Stimulated activated CD4-positive, alpha-beta T cell treated with anti-CD3 and anti-CD28 coated beads, Interleukin-2, amount 100 ng/mL, for 24 hours (primary cell): ENCODE data around the gene U2AF1L4.

Experiments used
- DNase-seq, 2 donors: peaks; one replicate each; pipeline ENCODE4 v3.0.0-alpha.2; 2020

Gene U2AF1L4

DNA sequence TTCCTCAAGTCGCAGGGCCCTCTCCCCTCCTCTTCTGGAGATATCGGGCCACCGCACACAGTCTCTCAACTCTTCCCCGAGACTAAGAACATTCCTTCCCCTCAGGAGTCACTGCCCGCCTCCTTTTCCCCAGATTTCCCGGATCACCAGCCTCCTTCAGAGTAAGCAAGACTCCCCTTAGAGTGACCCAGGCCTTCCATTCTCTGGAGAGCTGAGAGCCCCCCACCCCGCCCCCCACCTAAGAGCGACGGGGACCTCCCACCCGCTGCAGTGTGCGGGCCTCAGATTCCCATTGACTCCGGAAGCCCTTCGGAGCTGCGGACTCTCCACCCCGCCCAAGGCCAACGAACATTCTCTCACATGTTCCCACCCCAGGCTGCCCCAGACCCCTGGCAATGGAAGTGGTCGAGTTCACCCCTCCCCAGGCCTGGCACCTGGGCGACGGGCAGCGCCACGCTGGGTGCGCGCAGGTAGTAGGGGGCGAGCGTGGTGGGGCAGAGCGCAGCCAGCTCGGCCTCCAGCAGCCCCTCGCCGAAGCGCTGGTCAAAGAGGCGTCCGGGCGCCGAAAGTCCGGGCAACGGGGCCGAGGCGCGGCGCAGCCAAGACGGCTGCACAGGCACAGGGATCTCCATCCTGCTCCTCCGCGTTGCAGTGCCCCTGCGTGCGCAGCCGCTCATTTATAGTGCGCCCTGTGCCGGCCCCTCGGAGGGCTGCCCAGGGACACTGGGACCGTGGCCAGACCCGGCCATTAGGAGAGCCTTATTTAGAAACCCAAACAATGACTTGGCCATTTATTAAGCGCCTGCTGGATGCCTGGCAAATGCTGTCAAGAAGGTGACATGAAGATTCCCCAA lies 11.4 kb upstream of the U2AF1L4 start, which contains the start of gene HSPB6:
Gene HSPB6, minus strand, starts transcription at position 653 of the 854 bp plus-strand sequence. Its CDS starts 21 bp downstream, at position 632.
- no peak for DNase-seq

DNA sequence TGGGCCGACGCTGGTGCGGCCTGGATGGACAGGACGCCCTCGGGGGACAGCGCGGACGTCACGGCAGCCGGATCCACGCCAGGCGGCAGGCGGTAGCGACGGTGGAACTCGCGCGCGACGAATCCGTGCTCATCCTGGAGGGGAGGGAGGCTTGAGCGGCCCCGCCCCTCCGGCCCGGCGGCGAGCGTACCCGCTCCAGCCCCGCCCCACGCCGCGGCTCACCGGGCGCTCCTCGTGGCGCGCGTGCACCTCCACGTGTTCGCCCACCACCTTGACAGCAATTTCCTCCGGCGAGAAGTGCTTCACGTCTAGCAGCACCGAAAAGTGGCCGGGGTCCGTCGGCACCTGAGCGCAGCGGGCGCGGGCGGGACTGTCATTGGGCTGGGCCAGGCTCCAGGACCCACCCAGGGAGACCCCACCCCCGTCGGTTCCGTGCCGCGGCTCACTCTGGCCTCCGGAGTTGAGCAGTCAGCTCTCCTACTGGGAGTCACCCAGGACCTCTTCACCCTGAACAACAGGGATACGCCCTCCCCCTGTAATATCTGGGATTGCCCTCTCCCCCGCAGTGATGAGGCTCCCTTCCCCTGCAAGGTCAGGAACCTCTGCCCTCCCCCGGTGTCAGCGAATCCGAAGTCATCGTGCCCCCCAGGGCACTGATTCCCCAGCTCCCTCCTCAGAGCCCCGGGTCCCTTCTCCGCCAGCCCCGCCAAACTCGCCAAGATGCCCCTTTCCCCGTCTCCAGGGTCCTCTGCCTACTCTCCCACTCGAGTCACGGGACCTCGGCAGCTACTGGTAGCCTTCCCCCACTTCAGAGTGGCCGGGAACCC lies 10.5 kb upstream of the U2AF1L4 start:
- peak; percentile 55 to 63 for DNase-seq

GRCh38 chr19:35755131-35755549 lies 9.9 kb upstream of the U2AF1L4 start:
- DNase-seq = no peak

GRCh38 chr19:35754370-35755130 lies 9.3 kb upstream of the U2AF1L4 start:
- no peak for DNase-seq

DNA sequence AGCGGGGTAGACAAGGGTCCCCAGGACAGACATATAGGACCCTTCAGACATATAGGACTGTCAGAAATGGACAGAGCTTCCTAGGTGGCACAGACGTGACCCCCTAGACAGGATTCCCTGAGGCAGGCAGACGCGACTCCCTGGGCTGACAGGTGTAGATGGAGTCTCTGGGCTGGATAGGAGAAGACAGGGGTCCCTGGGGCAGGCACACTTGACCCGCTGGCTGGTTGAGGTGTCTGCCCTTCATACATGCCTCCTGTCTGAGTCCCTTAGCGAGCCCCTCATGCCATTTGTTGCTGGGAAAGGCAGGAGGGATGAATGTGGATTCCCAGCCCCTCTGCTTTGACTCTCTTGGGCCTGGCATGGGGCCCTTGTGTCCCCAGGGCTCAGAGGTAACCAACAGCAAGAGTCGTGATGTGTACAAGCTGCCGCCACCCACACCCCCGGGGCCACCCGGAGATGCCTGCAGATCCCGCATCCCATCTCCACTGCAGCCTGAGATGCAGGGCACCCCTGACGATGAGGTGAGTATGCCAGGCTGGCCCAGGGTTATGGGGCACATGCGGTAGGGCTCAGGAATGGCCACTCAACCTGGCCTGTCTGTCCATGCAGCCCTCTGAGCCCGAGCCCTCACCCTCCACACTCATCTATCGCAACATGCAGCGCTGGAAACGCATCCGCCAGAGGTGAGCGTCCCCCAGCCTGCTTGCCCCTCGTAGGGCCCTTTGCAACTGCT lies 8.6 kb upstream of the U2AF1L4 start:
- no peak for DNase-seq

GRCh38 chr19:35752746-35753350 lies 7.6 kb upstream of the U2AF1L4 start:
- no peak for DNase-seq

DNA sequence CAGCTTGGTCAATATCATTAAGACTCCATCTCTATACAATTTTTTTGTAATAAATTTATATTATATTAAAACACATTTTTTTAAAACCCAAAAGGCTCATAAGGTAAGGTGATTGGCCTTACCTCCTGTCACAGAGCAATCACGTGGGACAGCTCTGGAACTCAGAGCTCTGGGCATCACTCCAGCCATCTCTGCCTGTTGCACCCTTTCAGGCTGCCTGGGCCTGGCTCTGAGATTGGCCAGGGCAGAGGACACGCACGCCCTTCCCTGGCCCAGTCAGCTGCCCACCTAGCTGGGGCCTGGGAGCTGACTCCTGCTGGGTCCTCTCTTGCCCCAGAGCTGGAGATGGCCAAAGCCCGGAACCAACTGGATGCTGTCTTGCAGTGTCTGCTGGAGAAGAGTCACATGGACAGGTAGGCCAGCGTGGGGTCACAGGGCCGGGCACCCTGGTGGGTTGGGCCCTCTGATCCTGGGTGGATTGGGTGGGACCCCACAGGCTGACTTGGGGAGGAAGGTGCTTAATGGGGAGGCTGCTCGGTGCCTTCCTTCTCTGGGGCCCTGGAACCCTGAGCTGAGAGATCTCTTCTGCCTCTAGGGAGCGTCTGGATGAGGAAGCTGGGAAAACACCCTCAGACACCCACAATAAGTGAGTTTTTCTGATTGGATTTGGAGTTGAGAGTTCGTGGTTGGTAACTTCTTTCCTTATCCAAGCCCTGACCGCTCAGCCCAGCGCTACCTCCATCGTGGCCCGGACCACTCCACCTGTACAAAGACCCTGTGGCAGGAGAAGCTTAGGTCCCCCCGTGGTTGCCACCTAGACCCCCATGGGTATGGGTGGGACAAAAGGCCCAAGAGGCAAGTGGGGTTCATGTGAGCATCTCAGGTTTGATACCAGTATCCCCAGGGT lies 6.9 kb upstream of the U2AF1L4 start:
- no peak for DNase-seq

GRCh38 chr19:35750167-35750566 lies 4.9 kb upstream of the U2AF1L4 start:
- no peak for DNase-seq

DNA sequence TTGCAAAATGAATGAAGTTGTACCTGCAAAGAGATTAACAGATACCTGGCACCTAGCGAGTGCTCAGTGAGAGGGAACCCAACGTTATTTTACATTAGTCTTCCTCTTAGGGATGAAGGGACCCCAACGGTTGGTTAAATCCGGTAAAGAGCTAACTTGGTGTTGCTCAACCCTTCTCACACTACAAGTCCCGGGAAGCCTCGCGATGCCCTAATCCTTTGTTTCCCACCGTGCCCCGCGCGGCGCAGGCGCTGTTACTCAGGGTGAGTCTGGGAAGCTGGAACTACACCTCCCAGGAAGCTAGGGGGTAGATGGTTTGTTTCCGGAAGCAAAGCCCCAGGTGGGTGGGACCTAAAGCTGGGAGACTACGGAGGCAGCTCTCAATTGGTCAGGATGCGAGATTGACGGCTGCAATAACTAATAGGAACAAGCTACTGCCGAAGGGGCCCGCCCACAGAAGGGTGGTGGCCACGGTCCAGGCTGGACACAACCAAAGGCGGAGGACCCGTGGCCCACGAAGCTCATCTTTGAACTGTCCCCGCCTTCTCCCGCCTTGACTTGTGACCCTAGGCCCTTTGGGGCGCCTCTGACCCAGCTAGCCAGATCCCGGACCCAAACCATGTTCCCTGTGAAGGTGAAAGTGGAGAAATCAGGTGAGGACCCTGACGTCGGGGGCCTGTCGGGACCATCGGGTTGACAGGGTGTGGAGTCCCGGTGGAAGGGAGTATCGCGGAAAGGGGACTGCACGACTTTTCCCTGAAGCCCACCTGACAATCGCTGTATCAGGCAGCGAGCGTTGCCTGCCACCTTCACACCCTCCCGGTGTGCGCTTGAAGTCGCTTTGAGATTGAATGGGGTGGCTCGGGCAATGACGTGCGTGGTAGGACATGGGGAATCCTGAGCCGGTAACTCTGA lies 3.1 kb upstream of the U2AF1L4 start, which contains the start of gene LIN37:
Gene LIN37, plus strand, starts transcription at position 471 of the 915 bp plus-strand sequence. Its CDS starts 149 bp downstream, at position 620.
- peak; percentile 98 for DNase-seq

GRCh38 chr19:35746531-35746930 lies 1.3 kb upstream of the U2AF1L4 start:
- no peak for DNase-seq

GRCh38 chr19:35746087-35746462 lies 857 bp upstream of the U2AF1L4 start:
- no peak for DNase-seq

DNA sequence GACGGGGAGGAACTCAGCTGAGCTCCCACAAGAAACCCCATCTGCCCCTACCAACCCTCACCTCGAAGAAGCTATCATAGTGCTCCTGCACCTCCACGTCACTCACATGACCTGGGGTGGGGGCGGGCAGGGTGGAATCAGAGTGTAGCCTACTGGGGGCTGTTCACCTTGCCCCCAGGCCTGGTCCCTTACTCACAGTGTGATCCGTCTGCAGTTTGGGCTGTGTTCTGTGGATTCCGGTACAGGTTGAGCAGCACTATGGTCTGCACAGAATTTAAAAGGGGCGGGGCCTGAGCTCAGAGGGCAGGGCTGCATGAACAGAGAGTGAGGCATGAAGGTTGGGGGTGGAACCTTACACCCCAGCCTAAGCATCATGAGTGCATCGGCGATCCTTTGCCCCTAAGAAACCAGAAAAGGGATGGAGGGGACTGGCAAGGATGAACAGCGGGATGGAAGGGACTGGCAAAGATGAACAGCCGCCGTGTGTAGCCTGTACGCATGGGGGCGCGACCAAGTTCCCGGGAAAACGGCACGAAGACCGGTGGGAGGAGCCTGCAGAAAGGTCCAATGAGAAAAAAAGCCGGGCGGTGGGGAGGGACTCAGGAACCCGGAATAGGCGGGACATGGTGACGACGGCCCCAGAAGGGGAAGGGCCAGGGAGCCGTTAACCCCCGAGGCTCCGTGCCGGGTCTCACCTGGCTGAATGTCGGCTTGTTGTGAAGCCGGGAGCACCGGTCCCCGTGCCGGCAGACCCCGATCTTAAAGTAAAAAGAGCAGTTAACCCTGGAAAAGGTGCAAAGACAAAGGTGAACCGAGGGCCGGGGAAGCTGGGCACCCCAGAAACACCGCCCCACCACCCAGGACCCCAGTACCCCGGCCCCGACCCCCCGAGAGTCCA lies 539 bp downstream of the U2AF1L4 start:
- DNase-seq = peak; percentile 91 to 93

- no peak for DNase-seq
Measured at GRCh38 chr19:35743640-35744429, 1.4 kb downstream of the U2AF1L4 start.

DNA sequence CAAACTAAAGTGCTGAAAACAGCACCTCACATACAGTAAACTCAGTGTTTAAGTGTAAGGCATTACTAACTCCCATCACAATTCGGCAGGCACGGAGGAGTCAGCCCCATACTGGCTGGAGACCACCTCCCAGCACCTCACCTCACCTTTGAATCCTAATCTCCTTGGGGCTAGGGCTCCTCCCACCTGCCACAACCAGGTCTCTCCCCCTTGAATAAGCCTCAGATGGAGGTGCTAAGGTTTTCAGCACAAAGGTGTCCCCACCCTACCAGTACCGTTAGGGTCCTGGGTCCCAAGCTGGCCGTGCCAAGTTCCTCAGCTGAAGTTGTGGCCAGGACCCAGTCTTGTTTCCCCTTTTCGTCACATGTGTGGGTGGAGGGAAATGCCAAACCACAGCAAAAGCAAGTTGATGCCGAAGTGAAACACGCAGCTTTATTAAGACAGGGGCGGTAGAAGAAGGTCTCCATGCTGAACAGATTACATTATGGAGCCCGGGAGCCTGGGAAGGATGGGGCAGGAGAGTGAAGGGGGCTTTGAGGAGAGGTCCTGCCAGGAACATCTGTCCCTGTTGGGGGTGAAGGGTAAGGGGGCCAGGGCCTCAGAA lies 3.0 kb downstream of the U2AF1L4 start, which contains the start of gene IGFLR1:
Gene IGFLR1, minus strand, starts transcription at position 332 of the 604 bp plus-strand sequence. CDS start 1,272 bp downstream, outside the sequence.
- DNase-seq = peak; percentile 67 to 77

DNA sequence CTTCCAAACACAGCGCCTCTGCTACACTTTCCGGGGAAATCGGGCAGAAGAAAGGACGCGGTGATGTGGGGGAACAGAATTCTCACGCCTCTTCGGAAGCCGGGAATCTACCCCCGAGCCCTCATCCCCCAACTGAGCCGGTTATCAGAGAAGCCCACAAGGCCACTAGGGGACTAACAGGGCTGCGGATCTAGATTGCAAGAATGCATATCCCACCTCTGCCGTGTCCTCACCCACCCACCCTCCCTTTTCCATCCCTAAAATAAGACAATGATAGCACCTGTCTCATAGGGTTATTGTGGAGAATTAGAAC lies 4.1 kb downstream of the U2AF1L4 start:
- no peak for DNase-seq

DNA sequence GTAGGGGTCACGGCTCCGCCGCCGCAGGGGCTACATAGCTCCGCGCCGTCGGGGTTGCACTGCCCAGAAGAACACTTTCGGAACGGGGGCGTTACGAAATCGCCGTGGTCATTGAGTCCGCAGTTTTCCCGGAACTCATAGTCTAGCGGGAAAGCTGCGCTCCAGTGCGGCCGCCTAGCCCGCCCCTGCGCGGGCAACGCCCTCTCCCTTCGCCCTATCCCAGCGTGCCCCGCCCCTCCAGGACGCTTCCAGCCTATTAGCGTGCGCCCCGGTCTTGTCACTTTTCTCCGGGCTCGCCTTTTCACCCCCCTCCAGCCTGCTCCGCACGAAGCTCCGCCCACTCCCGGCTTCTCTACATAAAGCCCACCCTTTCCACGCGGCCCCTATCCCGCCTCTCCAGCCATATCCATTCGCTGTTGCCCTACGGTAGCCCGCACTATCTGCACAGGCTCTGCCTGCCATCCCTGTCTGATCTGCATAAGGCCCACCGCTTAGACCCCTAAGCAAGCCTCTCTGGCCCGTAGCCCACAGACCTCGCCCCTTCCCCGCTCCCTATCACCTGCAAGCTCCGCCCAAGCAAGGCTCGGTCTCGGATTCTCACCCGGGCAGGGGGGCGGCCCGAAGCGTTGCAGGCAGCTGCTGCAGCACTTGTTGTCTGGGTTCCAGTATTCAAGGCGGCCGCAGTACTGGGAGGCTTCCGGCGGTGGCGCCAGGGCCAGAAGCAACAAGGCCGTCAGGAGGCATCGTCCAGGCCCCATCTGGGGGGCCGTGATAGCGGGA lies 4.6 kb downstream of the U2AF1L4 start:
- DNase-seq = peak; percentile 96 to 98
